Right forelimb (tissue), 1 donor: ENCODE measurements around the gene PPIF.

Experiments used
- DNase-seq: peaks from one replicate; pipeline ENCODE4 v3.0.0-alpha.2; 2018

Gene PPIF

DNA sequence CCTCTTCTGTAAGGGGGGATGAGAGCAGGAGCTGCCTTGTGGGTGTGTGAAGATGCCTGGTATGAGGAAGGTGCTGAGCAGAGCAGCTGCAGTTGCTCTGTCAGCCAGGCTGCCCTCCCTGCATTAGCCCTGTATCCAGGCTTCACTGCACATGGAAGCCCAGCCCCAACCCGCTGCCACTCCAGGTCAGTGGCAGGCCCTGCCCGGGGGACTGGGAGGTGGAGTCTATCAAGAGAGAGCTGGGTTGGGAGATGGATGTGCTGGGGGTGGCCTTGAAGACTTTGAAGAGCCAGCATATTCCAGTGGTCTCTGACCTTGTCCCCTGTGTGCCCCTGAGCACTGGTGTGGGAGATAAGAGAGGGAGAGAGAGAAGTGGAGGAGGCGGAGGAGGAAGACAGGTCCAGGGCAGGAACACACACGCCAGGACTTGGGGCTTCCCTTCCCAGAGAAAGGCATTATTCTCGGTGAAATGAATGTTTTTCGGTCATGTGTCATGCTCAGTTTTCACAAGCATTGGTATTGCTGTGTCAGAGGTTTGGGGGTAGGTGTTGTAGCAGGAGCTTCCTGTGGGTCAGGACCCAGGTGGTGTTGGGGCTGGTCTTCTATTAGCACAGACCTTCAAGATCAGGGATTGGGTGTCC, 2.6 kb downstream of the PPIF start:
- no peak for DNase-seq

DNA sequence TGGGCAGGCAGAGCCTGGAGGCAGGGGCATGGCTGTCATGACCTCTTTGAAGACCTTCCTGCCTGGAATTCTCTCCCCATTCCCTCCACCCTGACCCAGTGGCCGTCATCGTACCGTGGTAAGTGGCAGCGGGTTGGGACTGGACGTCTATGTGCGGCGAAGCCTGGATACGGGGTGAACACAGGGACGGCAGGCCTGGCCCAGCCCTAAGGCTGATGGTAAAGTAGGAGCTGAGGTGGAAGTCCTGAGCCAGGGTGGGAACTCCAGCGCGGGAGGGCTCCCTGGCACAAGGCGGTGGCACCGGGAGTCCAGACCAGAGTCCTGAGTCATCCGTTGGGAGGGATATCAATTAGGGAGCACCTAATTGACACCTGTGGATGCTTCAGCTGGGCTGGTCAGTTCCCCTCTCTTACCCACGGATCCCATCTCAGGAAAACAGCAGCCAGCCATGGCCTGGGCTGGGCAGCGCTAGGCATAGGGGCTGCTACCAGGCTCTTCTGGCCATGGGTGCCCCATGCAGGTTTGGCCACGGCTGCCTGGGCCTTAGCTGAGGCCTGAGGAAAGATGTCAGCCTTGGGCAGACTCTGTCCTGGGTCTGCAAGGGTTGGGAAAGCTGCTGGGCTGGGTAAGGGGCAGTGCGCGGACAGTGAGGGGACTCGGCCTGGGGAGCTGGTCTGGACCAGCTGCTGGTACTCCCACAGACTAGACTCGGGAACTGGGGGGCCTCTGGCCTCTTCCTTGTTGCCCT, 3.3 kb downstream of the PPIF start:
- DNase-seq = no peak

DNA sequence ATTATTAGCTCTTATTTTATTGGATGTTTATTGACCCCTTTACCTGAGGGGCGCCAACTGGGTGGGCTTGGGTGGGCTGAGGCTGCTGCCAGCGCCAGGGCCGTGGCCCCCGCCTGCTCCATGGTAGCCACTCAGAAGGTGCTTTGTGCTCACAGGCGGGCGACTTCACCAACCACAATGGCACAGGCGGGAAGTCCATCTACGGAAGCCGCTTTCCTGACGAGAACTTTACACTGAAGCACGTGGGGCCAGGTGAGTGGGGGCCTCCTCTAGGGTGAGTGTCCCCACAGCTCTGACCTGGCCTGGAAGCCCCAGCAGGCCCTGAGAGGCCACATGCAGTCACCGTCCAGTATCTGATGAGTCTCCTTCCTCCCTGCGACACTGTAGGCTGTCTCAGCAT, 4.1 kb downstream of the PPIF start:
- DNase-seq = no peak

DNA sequence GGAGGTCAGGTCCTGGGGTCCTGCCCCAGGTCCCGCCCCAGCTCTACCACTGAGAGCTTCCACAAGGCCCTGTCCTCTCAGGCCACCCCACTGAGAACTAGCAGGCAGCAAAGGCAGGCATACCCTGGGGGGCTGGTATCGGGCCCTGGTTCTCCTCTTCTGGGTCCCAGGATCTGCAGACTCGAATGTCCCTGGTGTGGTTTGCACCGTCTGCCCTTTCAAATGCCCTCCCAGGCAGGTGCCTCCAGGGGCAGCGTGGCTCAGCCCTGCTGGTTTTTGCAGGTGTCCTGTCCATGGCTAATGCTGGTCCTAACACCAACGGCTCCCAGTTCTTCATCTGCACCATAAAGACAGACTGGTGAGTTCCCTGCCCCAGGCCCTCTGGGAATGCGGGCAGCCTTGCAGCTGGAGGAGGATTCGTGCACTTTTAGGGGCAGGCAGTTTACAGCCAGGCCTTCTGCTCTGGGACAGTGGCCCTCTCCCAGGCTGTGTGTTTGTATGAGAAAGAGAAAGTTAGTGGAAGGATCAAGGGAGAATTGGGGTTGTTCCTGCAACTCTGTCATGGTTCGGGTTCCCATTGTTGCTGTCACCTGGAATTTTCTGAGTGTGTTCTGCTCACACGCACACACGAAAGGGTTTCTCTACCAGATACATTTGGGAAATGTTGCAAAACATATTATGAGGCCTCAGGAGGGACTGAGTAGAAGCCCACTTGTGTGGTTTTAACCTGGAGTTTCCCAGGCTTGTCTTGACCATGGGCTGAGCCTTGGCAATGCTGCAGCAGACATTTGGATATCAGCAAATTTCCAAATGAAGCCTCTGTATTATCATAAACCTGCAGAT, 5.0 kb downstream of the PPIF start:
- DNase-seq = no peak

DNA sequence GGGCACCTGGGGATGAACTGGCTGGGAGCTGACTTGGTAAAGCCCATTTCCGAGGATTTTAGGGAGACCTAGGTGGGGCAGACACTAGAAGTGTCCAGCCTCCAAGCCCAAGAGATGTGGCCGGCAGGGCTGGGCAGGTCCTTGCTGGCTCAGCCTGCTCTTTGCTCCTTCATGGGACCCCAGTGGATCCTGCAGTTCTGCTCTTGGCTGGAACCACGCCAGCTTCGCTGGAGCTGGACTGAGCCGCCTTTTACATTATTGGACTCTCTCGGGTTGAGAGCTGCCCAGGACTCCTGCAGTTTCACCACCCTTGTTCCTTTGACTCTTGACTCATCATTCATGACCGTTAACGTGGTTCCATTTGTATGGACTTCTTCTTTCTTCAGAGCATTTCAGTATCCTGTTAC, 5.7 kb downstream of the PPIF start:
- DNase-seq = no peak

DNA sequence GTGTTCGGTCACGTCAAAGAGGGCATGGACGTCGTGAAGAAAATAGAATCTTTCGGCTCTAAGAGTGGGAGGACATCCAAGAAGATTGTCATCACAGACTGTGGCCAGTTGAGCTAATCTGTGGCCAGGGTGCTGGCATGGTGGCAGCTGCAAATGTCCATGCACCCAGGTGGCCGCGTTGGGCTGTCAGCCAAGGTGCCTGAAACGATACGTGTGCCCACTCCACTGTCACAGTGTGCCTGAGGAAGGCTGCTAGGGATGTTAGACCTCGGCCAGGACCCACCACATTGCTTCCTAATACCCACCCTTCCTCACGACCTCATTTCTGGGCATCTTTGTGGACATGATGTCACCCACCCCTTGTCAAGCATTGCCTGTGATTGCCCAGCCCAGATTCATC, 6.5 kb downstream of the PPIF start:
- no peak for DNase-seq

DNA sequence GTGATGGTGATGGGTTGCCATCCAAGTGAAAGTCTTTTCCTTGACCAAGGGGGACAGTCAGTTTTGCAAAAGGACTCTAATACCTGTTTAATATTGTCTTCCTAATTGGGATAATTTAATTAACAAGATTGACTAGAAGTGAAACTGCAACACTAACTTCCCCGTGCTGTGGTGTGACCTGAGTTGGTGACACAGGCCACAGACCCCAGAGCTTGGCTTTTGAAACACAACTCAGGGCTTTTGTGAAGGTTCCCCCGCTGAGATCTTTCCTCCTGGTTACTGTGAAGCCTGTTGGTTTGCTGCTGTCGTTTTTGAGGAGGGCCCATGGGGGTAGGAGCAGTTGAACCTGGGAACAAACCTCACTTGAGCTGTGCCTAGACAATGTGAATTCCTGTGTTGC, 6.9 kb downstream of the PPIF start:
- DNase-seq = no peak

DNA sequence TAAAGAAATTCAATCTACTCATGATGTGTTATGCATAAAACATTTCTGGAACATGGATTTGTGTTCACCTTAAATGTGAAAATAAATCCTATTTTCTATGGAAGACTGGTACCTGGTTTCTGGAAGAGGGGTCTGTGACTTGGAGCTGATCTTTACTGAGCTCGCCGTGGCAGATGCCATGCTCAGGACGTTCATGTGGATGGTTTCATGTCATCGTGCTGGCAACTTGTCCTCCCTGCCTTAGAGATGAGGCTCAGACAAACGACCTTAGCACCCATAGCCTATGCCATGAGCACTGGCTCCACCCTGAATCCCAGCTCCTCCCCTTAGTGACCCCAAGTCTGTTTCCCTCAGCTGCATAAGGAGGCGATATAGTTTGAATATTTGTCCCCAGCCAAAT, 7.3 kb downstream of the PPIF start:
- DNase-seq = no peak

DNA sequence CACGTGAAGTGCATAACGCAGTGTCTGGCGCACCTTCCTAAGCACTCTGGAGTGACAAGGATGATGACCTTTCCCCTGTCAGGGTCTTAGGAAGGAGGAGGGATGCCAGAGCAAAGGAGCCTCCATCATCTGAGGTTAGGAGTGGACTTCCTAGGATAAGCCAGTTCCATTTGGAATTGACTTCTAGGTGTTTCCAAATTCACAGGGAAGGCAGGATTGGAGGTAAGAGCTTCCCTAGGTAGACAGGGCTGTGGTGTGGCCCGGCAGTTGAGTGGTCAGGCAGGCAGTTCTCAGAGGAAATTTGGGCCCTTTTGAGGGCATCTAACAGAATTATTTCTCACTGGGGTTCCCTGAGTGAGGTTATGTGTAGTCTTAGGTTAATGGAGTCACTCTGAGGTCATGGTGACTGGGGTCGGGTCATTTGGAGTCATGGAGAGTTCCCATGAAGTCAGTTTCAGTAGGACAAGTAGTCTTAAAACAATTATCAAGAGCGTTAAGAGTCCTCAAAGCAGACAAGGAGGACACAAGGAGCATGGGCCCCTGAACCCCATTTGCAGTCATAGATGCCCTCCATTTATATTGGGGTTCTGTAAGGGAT, 8.2 kb downstream of the PPIF start:
- no peak for DNase-seq

DNA sequence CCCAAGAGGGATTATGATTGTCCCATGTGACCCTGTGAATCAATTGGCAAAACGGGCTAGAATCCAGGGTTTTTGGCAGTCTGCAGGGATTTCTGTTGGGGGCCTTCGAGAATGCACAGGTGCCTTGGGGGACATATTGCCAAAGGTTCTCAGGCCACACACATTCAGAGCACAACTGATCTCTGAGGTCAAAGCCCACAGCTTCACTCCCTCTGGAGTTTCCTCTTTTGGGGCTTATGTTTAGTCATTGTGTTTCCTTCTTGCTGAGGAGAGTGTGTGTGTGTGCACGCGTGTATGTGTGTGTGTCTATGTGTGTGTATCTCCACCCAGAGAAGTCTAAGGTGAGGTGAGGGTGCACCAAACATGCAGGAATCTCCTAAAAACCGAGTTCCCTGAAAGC, 8.8 kb downstream of the PPIF start:
- no peak for DNase-seq

DNA sequence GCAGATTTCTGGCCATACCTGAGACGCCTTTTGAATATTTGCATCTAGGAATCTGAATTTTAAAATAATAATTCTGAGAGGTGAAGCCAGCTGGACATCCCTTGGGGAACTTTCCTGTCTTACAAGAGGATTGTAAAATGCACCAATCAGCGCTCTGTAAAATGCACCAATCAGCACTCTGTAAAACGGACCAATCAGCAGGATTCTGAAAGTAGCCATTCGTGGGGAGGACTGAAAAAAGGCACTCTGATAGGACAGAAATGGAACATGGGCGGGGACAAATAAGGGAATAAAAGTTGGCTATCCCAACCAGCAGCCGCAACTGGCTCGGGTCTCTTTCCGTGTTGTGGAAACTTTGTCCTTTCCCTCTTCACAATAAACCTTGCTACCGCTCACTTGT, 9.9 kb downstream of the PPIF start:
- no peak for DNase-seq

DNA sequence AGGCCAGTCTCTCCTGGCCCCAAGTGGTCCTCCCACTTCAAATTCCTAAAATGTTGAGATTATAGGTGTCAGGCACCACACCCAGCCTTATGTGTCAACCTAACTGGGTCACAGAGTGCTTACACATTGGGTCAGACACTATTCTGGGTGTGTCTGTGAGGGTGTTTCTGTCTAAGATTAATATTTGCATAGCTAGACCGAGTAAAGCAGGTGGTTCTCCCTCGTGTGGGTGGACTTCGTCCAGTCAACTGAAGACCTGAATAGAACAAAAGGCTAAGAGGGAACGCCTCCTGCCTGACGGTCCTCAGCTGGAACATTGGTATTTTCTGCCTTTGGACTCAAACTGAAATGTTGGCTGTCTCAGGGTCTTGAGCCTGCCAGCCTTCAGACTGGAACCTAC, 11.5 kb downstream of the PPIF start:
- DNase-seq = no peak

DNA sequence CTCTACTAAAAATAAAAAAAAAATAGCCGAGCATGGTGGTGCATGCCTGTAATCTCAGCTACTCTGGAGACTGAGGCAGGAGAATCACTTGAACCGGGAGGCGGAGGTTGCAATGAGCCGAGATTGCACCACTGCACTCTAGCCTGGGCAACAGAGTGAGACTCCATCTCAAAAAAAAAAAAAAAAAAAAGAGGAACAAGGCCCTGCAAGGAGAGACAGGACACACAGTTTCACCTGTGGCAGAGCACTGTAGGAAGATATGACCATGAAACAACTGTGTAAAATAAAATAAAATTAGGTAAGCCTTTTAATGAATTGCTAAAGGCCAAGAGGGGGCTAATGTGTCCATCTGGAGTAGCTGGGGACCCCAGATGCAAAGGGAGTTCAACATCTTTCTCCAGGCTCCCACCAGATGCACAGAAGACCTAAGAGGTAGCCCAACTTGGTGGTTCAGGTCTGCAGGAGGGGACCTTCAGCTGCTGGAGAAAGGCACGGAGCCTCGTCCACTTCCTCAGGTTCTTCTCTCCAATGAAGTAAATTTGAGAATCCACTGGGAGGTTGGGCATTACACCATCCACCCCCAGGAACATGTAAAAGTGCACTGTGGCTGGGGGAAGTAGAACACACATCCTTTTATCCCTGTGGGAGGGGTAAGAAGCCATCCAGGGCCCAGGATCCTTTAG, 12.7 kb downstream of the PPIF start:
- no peak for DNase-seq

DNA sequence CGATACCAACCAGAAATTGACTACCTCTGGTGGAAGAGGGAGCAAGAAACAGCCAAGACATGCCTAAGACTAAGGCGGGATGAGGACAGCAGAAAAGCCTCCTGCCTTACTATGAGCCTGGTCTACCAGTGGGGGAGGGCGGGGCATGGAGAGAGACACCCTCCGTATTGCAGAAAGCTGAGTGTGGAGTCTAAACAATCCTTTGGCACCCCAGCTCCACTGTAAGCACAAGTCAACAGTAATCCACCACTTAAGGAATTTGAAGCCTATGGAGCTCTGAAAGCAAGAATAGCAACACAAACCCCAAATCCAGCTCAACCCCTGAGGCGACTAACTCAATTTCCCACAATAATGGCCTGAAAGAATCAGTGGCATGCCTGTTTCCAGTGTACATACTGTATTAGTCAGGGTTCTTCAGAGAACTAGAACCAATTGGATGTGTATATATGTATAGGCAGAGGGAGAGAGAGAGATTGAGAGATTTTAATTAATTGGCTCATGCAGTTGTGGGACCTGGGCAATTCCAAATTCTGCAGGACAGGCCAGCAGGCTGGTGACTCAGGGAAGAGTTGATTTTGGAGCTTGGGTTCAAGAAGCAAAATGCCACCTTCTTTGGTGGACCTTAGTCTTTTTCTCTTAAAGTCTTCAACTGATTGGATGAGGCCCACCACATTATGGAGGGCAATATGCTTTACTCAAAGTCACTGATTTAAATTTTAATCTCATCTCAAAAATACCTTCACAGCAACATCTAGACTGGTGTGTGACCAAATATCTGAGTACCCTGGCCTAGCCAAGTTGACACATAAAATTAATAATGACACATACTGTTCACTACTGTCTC, 13.5 kb downstream of the PPIF start:
- DNase-seq = peak; percentile 28

DNA sequence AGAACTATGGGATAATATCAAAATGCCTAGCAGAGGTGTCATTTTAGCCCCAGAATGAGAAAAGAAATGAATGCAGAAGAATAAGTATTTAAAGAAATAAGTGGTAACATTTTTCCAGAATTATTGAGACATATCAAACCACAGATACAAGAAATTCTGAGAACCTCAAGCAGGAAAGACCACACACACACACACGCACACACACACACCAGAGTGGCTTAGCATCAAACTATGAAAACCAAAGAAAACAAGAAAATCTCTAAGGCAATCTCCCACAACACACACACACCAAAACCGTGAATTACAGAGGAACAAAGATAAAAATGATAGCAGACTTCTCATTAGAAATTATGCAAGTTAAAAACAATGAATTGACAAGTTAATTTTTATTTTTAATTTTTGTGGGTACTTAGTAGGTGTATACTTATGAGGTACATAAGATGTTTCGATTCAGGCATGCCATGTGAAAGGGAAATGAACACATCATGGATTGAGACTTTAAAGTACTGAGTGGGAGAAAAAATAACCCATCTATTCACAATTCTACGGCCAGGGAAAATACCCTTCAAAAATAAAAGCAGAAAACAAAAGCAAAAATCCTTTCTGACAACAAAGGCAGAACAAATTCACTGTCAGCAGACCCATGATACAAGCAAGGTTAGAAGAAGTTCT, 14.6 kb downstream of the PPIF start:
- no peak for DNase-seq

DNA sequence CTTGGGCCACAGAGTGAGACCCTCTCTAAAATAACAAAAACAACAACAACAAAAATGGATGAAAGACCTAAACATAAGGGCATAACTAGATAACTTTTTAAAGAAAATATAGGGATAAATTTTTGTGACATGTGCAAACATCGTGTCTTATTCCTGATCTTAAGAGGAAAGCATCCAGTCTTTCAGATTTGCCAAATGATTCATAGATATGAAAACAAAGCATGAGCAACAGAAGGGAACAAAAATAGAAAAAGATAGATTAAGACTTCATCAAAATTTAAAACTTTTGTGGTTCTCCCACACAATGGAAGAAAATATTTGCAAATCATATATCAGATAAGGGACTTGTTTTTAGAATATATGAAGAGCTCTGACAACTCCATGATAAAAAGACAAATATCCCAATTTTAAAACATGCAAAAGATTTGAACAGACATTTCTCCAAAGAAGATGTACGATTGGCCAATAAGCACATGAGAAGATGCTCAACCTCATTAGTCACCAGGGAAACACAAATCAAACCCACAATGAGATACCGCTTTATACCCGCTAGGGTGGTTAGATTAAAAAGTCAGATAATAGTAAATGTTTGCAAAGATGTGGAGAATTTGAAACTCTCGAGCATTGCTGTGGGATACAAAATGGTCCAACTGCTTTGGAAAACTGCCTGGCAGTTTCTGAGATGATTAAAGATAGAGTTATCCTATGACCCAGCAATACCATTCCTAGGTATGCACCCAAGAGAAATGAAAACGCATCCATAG, 20.3 kb downstream of the PPIF start:
- DNase-seq = no peak

DNA sequence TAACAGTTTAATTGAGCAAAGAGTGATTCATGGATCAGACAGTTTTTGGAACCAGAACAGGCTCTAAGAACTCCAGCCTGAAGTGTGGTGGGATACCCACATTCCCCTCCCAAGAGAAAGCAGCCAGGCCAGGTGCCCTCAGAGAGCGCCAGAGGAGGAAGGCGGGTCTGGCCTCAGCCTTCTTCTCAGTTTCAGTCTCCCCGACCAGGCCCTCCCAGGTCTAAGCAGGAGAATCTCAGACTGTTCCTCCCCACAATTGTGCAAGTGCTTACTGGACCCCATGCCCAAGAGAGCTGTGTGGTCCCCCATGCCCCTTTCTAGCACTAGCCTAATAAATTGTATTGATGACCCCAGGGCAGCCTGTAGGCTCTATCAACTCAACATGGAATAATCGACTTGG, 25.6 kb downstream of the PPIF start:
- DNase-seq = peak; percentile 30

DNA sequence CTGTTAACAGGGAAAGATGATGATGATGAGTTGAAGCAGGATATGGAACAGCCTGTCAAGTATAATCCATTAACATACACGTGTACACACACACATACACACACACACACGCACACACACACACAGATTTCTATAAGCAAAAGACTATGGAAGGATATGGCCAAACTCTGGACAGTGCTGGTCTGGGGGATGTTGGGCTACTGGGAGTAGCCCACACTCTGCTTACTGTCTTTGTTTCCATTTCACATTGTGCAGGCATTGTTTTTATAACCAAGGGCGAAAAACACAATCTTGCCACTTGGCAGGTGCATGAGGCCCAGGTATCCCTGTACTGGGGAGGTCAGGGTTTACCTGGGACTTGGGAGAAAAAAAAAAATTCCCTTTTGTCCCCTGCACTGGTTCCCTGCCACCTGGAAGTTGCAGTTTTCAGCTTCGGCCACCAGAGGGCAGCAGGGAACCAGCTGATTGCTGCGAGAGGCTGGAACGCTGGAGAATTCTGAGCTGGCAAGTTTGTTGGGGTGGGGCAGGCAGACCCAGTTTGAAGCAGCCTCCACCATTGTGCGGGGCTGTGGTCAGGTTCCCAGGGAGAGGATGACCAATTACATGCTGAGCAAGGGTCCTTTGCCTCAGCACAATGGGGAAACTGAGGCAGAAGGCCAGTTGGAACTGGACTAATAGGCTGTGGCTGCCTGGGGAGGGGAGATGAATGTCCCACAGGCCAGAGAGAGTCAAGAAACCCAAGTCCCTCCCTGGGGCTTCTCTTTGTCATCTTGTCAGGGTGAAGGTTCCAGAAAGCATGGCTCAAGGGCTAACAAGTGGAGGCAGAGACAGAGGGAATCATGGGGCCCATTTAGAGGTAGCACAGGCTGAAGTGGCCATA, 27.3 kb downstream of the PPIF start:
- DNase-seq = peak; percentile 89

DNA sequence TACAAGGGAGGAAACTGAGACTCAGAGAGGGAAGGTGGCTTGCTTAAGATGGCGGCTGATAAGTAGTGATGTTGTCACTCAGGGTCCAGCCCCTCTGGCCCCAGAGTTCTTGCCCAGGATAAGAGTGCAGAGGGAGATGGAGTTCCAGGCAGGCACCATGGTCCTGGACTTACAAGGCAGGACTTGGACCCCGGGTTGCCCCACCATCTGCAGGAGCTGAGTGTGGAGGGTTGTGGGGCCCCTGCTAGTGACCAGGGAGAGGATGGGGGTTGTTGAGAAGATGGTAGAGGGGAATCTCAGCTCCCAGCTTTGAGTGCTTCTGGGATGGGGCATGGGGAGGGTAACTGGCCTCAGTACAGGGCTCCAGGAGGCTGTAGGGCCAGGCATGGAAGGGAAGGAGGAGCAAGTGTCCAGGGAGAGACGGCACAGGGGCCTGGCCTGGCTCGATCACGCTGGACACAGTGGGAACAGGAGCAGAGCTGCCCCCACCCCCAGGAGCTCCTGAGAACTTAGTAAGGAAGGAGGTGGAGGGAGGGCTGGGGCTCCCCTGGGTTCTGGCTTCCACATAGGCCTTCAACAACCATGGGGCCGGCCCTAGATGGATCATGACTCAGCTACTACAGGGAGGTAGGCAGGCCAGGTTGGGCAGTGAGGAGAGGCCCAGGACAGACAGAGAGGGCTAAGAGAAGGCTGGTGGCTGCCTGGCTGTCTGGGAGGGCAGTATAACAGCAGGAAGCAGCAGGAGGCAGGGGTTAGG, 28.2 kb downstream of the PPIF start:
- peak; percentile 30 for DNase-seq
